ENCODE measurements around the gene IRF2BPL.

Gene IRF2BPL

GRCh38 chr14:76985540-76986230 is 42.8 kb downstream of the IRF2BPL start:
- DNase-seq (ENCODE audit: low read depth in 2 of 2) = no peak

GRCh38 chr14:76984787-76985375 is 43.6 kb downstream of the IRF2BPL start:
- DNase-seq (ENCODE audit: low read depth in 2 of 2) = no peak

GRCh38 chr14:76984297-76984696 is 44.2 kb downstream of the IRF2BPL start:
- no peak for DNase-seq (ENCODE audit: low read depth in 2 of 2)

GRCh38 chr14:76981670-76982069 is 46.8 kb downstream of the IRF2BPL start:
- no peak for DNase-seq (ENCODE audit: low read depth in 2 of 2)

GRCh38 chr14:76977793-76978720 is 50.5 kb downstream of the IRF2BPL start:
- peak; percentile 77 to 84 for DNase-seq (ENCODE audit: low read depth in 2 of 2)

- no peak for DNase-seq (ENCODE audit: low read depth in 2 of 2)
Observed at GRCh38 chr14:76976240-76977005, 52.1 kb downstream of the IRF2BPL start.

GRCh38 chr14:76975812-76976211 is 52.7 kb downstream of the IRF2BPL start:
- no peak for DNase-seq (ENCODE audit: low read depth in 2 of 2)

GRCh38 chr14:76975051-76975450 is 53.5 kb downstream of the IRF2BPL start:
- no peak for DNase-seq (ENCODE audit: low read depth in 2 of 2)
